ENCODE measurements around the gene KCNIP3.

The KCNIP3 gene

DNA sequence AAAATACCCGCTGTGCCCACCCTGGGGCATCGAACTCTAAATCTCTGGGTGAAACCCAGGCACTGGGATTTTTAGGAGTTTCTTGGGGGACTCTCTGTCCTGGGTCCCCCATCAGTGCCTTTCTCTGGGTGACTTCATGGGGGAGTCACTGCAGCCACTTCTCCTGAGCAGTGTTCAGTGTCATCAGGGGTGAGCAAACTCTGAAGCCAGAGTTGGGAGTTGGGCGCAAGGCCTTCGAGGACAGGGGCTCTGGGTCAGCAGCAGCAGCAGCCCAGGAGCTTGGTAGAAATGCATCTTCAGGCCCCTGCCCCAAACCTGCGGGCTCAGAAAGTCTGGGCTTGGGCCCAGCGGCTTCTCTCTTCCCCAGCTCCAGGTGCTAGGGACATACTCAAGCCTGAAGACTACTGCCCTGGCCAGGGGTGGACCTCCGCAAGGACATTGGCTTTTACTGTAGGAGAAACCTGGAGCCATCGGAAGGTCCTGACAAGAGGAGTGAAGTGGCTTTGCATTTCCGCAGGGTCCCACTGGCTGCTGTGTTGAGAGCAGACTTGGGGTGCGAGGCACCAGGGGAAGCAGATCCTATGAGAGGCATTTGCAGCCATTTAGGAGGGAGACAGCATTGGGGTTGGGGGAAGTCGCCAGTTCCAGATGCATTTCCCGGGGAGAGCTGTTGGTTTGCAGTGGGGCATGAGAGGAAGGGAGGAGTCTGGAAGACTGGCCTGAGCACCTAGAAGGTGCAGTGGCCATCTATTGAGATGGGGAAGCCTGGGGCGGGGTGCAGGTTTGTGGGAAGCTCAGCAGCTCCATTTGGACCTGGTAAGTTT, 53.8 kb downstream of the KCNIP3 start:
- Histone ChIP-seq H3K4me2 (ENCODE audit: low read length, poor library complexity, severe bottlenecking) (no peak overlapping the region), H3K4me3 (ENCODE audit: insufficient read depth in 1 of 2, low read depth in 1 of 2, low read length in 2 of 2) (no peak overlapping the region), H3K18ac (ENCODE audit: low read depth in 1 of 2, low read length in 2 of 2) (no peak overlapping the region), H3K14ac (ENCODE audit: low read length in 2 of 2) (no peak overlapping the region), H2AFZ (ENCODE audit: low read depth, low read length) (no peak overlapping the region), H2BK5ac (ENCODE audit: low read depth, low read length, poor library complexity, severe bottlenecking) (no peak overlapping the region), H3K36me3 (ENCODE audit: control insufficient read depth in 1 of 2, insufficient read depth in 2 of 2, low read depth in 1 of 2, low read length in 2 of 2) (peaks cover 0 to 34% of the 10 kb centered on the region in 2 experiments), H3K27me3 (ENCODE audit: control insufficient read depth in 1 of 2, insufficient read depth in 1 of 2, low read length in 2 of 2) (peaks cover 0 to 22% of the 10 kb centered on the region in 2 experiments), H3K4ac (ENCODE audit: low read depth in 1 of 2, low read length in 2 of 2) (no peak overlapping the region), H3K27ac (ENCODE audit: low read length, poor library complexity, severe bottlenecking) (no peak overlapping the region), H2BK15ac (ENCODE audit: low read depth, poor library complexity, severe bottlenecking) (no peak overlapping the region), H2BK120ac (ENCODE audit: low read depth, low read length) (no peak overlapping the region), H3K9ac (ENCODE audit: low read length) (no peak overlapping the region), H3K23ac (ENCODE audit: low read length in 2 of 2) (no peak overlapping the region), H2AK5ac (ENCODE audit: low read length, severe bottlenecking) (no peak overlapping the region), H3K79me1 (replicated peaks; ENCODE audit: low read length, poor library complexity, severe bottlenecking) (peaks cover 14% of the 10 kb centered on the region), H4K8ac (ENCODE audit: low read length) (no peak overlapping the region), H4K91ac (ENCODE audit: low read length) (no peak overlapping the region), H3K9me3 (ENCODE audit: control insufficient read depth, low read length) (no peaks in the 10 kb centered on the region), H2BK12ac (ENCODE audit: low read length in 2 of 2) (no peak overlapping the region), H3K4me1 (ENCODE audit: control insufficient read depth, insufficient read depth, low read depth, low read length) (peaks cover 29% of the 10 kb centered on the region)
- DNase-seq = no peak
- 79% methylated on average over 13 of the region's 13 CpGs for WGBS

DNA sequence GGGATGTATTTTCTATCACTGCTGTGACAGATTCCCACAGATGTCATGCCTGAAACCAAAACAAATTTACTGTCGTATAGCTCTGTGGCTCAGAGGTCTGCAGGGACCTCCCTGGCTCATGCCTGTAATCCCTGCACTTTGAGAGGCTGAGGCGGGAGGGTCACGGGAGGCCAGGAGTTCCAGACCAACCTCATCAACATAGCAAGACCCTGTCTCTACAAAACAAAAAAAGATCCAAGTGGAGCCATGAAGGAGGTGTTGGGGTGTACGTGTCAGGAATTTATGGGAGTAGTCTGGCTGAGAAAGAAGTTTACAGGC, 54.4 kb downstream of the KCNIP3 start:
- H3K4me2 ChIP-seq (ENCODE audit: low read length, poor library complexity, severe bottlenecking) = no peak overlapping the region
- no peak overlapping the region for H2BK12ac ChIP-seq (ENCODE audit: low read length in 2 of 2)
- H2AFZ ChIP-seq (ENCODE audit: low read depth, low read length) = no peak overlapping the region
- H2AK5ac ChIP-seq (ENCODE audit: low read length, severe bottlenecking) = no peak overlapping the region
- no peak overlapping the region for H3K18ac ChIP-seq (ENCODE audit: low read depth in 1 of 2, low read length in 2 of 2)
- H3K14ac ChIP-seq (ENCODE audit: low read length in 2 of 2) = no peak overlapping the region
- H2BK5ac ChIP-seq (ENCODE audit: low read depth, low read length, poor library complexity, severe bottlenecking) = no peak overlapping the region
- no peak overlapping the region for H4K91ac ChIP-seq (ENCODE audit: low read length)
- 87% methylated on average over 3 of the region's 4 CpGs for WGBS
- H2BK120ac ChIP-seq (ENCODE audit: low read depth, low read length) = no peak overlapping the region
- H3K27me3 ChIP-seq (ENCODE audit: control insufficient read depth in 1 of 2, insufficient read depth in 1 of 2, low read length in 2 of 2) = peaks cover 0 to 22% of the 10 kb centered on the region in 2 experiments
- peaks cover under 1% of the 10 kb centered on the region for H3K9me3 ChIP-seq (ENCODE audit: control insufficient read depth, low read length)
- peaks cover 29% of the 10 kb centered on the region for H3K4me1 ChIP-seq (ENCODE audit: control insufficient read depth, insufficient read depth, low read depth, low read length)
- peaks cover 14% of the 10 kb centered on the region for H3K79me1 ChIP-seq (replicated peaks; ENCODE audit: low read length, poor library complexity, severe bottlenecking)
- no peak overlapping the region for H2BK15ac ChIP-seq (ENCODE audit: low read depth, poor library complexity, severe bottlenecking)
- no peak for DNase-seq
- H3K23ac ChIP-seq (ENCODE audit: low read length in 2 of 2) = no peak overlapping the region
- no peak overlapping the region for H3K4me3 ChIP-seq (ENCODE audit: insufficient read depth in 1 of 2, low read depth in 1 of 2, low read length in 2 of 2)
- H3K36me3 ChIP-seq (ENCODE audit: control insufficient read depth in 1 of 2, insufficient read depth in 2 of 2, low read depth in 1 of 2, low read length in 2 of 2) = peaks cover 0 to 34% of the 10 kb centered on the region in 2 experiments
- H4K8ac ChIP-seq (ENCODE audit: low read length) = no peak overlapping the region
- no peak overlapping the region for H3K27ac ChIP-seq (ENCODE audit: low read length, poor library complexity, severe bottlenecking)
- no peak overlapping the region for H3K4ac ChIP-seq (ENCODE audit: low read depth in 1 of 2, low read length in 2 of 2)
- H3K9ac ChIP-seq (ENCODE audit: low read length) = no peak overlapping the region

DNA sequence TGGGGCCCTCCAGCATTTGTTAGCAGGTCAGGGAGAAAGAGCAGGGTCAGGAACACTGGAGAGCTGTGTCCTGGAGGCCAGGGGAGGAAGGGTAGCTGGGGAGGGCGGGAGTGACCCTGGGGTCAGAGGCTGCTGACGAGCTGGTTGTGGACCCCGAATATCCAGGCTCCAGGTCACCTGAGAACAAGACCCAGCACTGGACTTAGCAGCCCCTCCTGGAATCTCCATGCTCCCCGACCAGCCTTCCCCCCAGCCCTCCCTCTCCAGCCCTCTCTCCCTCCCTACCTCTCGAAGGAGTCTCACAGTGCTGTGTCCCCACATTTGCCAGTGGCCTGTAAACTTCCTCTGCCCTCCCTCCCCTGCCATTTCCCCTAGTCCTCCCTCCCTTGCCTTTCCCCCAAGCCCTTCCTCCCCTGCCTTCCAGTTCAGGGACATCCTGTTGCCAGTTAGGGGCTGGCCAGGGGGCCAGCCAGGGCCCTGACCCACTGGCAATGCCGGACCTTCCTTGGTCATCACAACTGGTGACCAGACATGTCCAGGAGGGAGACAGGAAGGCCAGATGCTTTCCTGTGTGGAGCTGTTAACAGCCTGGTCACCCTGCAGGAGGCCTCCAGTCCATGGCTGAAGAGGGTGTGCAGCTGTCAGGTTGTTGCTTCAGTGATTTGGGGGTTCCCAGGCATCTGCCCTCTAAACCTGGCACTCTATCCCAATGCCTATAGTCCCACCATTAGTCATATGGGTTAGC, 55.3 kb downstream of the KCNIP3 start:
- no peak overlapping the region for H2AFZ ChIP-seq (ENCODE audit: low read depth, low read length)
- 56% methylated on average over 5 of the region's 6 CpGs for WGBS
- H3K4me3 ChIP-seq (ENCODE audit: insufficient read depth in 1 of 2, low read depth in 1 of 2, low read length in 2 of 2) = no peak overlapping the region
- peaks cover 19% of the 10 kb centered on the region for H3K79me1 ChIP-seq (replicated peaks; ENCODE audit: low read length, poor library complexity, severe bottlenecking)
- no peak overlapping the region for H2AK5ac ChIP-seq (ENCODE audit: low read length, severe bottlenecking)
- H3K14ac ChIP-seq (ENCODE audit: low read length in 2 of 2) = no peak overlapping the region
- H2BK12ac ChIP-seq (ENCODE audit: low read length in 2 of 2) = no peak overlapping the region
- H3K36me3 ChIP-seq (ENCODE audit: control insufficient read depth in 1 of 2, insufficient read depth in 2 of 2, low read depth in 1 of 2, low read length in 2 of 2) = peaks cover 0 to 40% of the 10 kb centered on the region in 2 experiments
- no peak overlapping the region for H3K9ac ChIP-seq (ENCODE audit: low read length)
- H3K18ac ChIP-seq (ENCODE audit: low read depth in 1 of 2, low read length in 2 of 2) = no peak overlapping the region
- peaks cover 22% of the 10 kb centered on the region for H3K4me1 ChIP-seq (ENCODE audit: control insufficient read depth, insufficient read depth, low read depth, low read length)
- H3K23ac ChIP-seq (ENCODE audit: low read length in 2 of 2) = no peak overlapping the region
- no peak for DNase-seq
- H4K8ac ChIP-seq (ENCODE audit: low read length) = no peak overlapping the region
- peaks cover 6% of the 10 kb centered on the region for H3K9me3 ChIP-seq (ENCODE audit: control insufficient read depth, low read length)
- no peak overlapping the region for H3K4ac ChIP-seq (ENCODE audit: low read depth in 1 of 2, low read length in 2 of 2)
- H2BK120ac ChIP-seq (ENCODE audit: low read depth, low read length) = no peak overlapping the region
- no peak overlapping the region for H2BK5ac ChIP-seq (ENCODE audit: low read depth, low read length, poor library complexity, severe bottlenecking)
- peaks cover 0 to 24% of the 10 kb centered on the region in 2 experiments for H3K27me3 ChIP-seq (ENCODE audit: control insufficient read depth in 1 of 2, insufficient read depth in 1 of 2, low read length in 2 of 2)
- no peak overlapping the region for H3K4me2 ChIP-seq (ENCODE audit: low read length, poor library complexity, severe bottlenecking)
- H2BK15ac ChIP-seq (ENCODE audit: low read depth, poor library complexity, severe bottlenecking) = no peak overlapping the region
- H3K27ac ChIP-seq (ENCODE audit: low read length, poor library complexity, severe bottlenecking) = no peak overlapping the region
- no peak overlapping the region for H4K91ac ChIP-seq (ENCODE audit: low read length)

DNA sequence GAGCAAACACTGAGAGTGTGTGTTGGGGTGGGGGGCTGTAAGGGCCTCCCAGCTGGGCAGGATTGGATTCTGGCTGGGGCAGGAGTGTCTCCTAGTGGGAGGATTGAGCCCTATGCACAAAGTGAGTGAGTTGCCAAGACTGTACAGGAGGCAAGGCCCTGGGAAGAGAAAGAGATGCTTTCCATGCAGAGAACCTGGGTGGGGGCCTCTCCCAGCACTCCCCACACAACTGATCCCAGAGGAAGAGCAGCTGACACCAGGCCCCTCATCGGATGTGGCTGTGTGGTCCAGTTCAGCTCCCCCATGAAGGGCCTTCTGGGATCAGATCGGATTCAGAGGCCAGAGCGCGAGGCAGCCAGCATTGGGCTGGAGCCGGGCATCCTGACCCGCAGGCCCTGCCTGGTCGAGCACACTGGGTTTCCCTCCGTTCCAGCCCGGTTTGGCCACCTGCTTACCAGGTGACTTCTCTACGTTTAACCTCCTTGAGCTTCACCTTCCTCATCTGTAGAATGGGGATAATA, 56.0 kb downstream of the KCNIP3 start:
- Histone ChIP-seq H3K14ac (ENCODE audit: low read length in 2 of 2) (no peak overlapping the region), H2BK12ac (ENCODE audit: low read length in 2 of 2) (no peak overlapping the region), H3K4me3 (ENCODE audit: insufficient read depth in 1 of 2, low read depth in 1 of 2, low read length in 2 of 2) (no peak overlapping the region), H3K4me1 (ENCODE audit: control insufficient read depth, insufficient read depth, low read depth, low read length) (peaks cover 20% of the 10 kb centered on the region), H3K36me3 (ENCODE audit: control insufficient read depth in 1 of 2, insufficient read depth in 2 of 2, low read depth in 1 of 2, low read length in 2 of 2) (peaks cover 0 to 43% of the 10 kb centered on the region in 2 experiments), H3K9ac (ENCODE audit: low read length) (no peak overlapping the region), H3K23ac (ENCODE audit: low read length in 2 of 2) (no peak overlapping the region), H3K27ac (ENCODE audit: low read length, poor library complexity, severe bottlenecking) (no peak overlapping the region), H2AK5ac (ENCODE audit: low read length, severe bottlenecking) (no peak overlapping the region), H4K8ac (ENCODE audit: low read length) (no peak overlapping the region), H3K4ac (ENCODE audit: low read depth in 1 of 2, low read length in 2 of 2) (no peak overlapping the region), H3K79me1 (replicated peaks; ENCODE audit: low read length, poor library complexity, severe bottlenecking) (peaks cover 25% of the 10 kb centered on the region), H3K9me3 (ENCODE audit: control insufficient read depth, low read length) (peaks cover 6% of the 10 kb centered on the region), H3K27me3 (ENCODE audit: control insufficient read depth in 1 of 2, insufficient read depth in 1 of 2, low read length in 2 of 2) (peaks cover 0 to 24% of the 10 kb centered on the region in 2 experiments), H2AFZ (ENCODE audit: low read depth, low read length) (no peak overlapping the region), H2BK120ac (ENCODE audit: low read depth, low read length) (no peak overlapping the region), H2BK5ac (ENCODE audit: low read depth, low read length, poor library complexity, severe bottlenecking) (no peak overlapping the region), H3K4me2 (ENCODE audit: low read length, poor library complexity, severe bottlenecking) (no peak overlapping the region), H2BK15ac (ENCODE audit: low read depth, poor library complexity, severe bottlenecking) (no peak overlapping the region), H4K91ac (ENCODE audit: low read length) (no peak overlapping the region), H3K18ac (ENCODE audit: low read depth in 1 of 2, low read length in 2 of 2) (no peak overlapping the region)
- whole genome bisulfite sequencing = 85% methylated on average over 10 of the region's 10 CpGs
- DNase-seq = no peak
